Fibroblast of lung (primary cell): ENCODE data around the gene IDH2.

Experiments used
- EZH2 ChIP-seq: IDR thresholded peaks from 2 replicates; pipeline ENCODE4 v1.5.1; 2012; ENCODE audit warnings: low read length, control low read depth, mild to moderate bottlenecking; ENCODE audit errors: missing control alignments
- TF ChIP-seq, protein P1 (sequence below), 2 donors: IDR thresholded peaks in 1 of 2; conservative IDR thresholded peaks in 1 of 2; 1 replicate in 1 of 2; 2 replicates in 1 of 2; pipeline ENCODE4 v1.5.1; 2011 to 2012; ENCODE audit warnings: low read length in 2 of 2, control low read depth in 1 of 2, inconsistent platforms in 1 of 2, low read depth in 1 of 2, mild to moderate bottlenecking in 1 of 2

DNA sequence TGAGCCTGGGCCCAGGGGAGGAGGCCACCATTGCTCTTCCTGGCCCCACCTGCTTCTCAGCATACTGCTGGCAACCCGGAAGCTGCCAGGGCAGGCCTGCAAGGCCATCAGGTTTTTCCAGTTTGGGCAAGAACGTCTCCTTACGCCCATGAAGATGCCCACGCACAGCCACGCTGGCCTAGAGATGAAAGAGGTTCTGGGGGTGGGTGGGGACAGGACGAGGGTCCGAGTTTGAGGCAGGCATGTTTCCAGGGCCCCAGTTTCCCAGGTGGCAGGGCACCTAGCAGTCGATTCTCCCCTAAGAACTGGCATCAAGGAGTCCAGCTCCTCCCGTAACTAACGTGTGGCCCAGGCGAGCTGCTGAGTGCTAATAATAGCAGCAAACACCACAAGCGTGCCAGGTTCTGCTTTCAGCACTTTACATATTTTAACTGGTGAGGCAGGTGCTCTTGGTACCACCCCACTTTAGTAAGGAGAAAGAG lies 55.3 kb downstream of the IDH2 start:
- TF ChIP-seq, protein P1, sequence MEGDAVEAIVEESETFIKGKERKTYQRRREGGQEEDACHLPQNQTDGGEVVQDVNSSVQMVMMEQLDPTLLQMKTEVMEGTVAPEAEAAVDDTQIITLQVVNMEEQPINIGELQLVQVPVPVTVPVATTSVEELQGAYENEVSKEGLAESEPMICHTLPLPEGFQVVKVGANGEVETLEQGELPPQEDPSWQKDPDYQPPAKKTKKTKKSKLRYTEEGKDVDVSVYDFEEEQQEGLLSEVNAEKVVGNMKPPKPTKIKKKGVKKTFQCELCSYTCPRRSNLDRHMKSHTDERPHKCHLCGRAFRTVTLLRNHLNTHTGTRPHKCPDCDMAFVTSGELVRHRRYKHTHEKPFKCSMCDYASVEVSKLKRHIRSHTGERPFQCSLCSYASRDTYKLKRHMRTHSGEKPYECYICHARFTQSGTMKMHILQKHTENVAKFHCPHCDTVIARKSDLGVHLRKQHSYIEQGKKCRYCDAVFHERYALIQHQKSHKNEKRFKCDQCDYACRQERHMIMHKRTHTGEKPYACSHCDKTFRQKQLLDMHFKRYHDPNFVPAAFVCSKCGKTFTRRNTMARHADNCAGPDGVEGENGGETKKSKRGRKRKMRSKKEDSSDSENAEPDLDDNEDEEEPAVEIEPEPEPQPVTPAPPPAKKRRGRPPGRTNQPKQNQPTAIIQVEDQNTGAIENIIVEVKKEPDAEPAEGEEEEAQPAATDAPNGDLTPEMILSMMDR (conservative IDR thresholded peaks at IDR 0.05 in 1 of 2, IDR thresholded peaks at IDR 0.05 in 1 of 2; ENCODE audit: low read depth in 1 of 2, low read length in 2 of 2) = no peak
- no peak for TF ChIP-seq EZH2
